GM12878 (cell line): ENCODE results near the gene ANLN. TPM values are rescaled to one million over a fixed set of nuclear protein-coding genes. Genes with fewer than 3 reads are reported as not detected.

Experiments used
- ATAC-seq: fragments of 200-7000 bp; cut with Tn5 transposase; 3 replicates; pipeline ENCODE4 v1.9.1; 2020; ENCODE audit warnings: mild to moderate bottlenecking, moderate library complexity
- BruUV-seq: library from RNA; stranded (reverse); fragments of 400-500 nt; replicated peaks from 2 replicates; lab custom pipeline; 2021; lab: Mats Ljungman, UMichigan
- CTCF ChIA-PET: fragments of 300-600 bp; sonication (Branson Sonifier 250); formaldehyde crosslinking; extraction: SDS; loops from one replicate; lab custom pipeline; 2021; ENCODE audit warnings: inconsistent platforms; lab: Yijun Ruan, JAX
- POLR2A ChIA-PET: fragments of 350-600 bp; formaldehyde crosslinking; extraction: SDS; loops from one replicate; lab custom pipeline; 2021; ENCODE audit warnings: inconsistent platforms; lab: Charles Lee
- RAD21 ChIA-PET: fragments of 300-600 bp; sonication (Branson Sonifier 250); formaldehyde crosslinking; loops from one replicate; lab custom pipeline; 2023; ENCODE audit warnings: antibody characterized with exemption; ENCODE audit not compliant: unreplicated experiment; lab: Charles Lee
- SMC1A ChIA-PET: fragments of 300-600 bp; sonication (Branson Sonifier 250); formaldehyde crosslinking; loops from one replicate; lab custom pipeline; 2023; ENCODE audit not compliant: unreplicated experiment, uncharacterized antibody; lab: Charles Lee
- DNase-seq: peaks from one replicate; pipeline ENCODE4 v3.0.0-alpha.2; 2011; ENCODE audit warnings: low read depth, low spot score
- FAIRE-seq: peaks from 3 replicates; lab custom pipeline; 2011; peaks lifted over from hg19 to GRCh38; lab: Jason Lieb, UNC
- H2AFZ ChIP-seq: 2 replicates; pipeline ENCODE4 v1.6.0; 2011; ENCODE audit warnings: low read depth, low read length, control low read depth; ENCODE audit not compliant: control insufficient read depth
- H3K27ac ChIP-seq: 2 replicates; pipeline ENCODE4 v1.5.1; 2011; ENCODE audit warnings: control low read depth; ENCODE audit not compliant: control insufficient read depth, insufficient read depth
- H3K27me3 ChIP-seq, 2 experiments: replicated peaks in 1 of 2; 2 replicates each; pipeline versions ENCODE4 v1.6.0 to v1.6.1; 2011; ENCODE audit warnings: low read length in 1 of 2; ENCODE audit not compliant: control insufficient read depth in 2 of 2, insufficient read depth in 2 of 2
- H3K36me3 ChIP-seq, 2 experiments: 2 replicates each; pipeline ENCODE4 v1.5.1; 2011; ENCODE audit warnings: low read length in 1 of 2; ENCODE audit not compliant: control insufficient read depth in 2 of 2, insufficient read depth in 2 of 2
- H3K4me1 ChIP-seq: 2 replicates; pipeline ENCODE4 v1.6.1; 2011; ENCODE audit warnings: mild to moderate bottlenecking, low read length, moderate library complexity, mixed read lengths; ENCODE audit not compliant: control insufficient read depth, insufficient read depth
- H3K4me2 ChIP-seq: 2 replicates; pipeline ENCODE4 v1.6.0; 2011; ENCODE audit warnings: control low read depth; ENCODE audit not compliant: control insufficient read depth, insufficient read depth
- H3K4me3 ChIP-seq: fragments of 200-600 bp; sonication (generic); 2 replicates; pipeline ENCODE4 v1.5.1; 2016
- H3K79me2 ChIP-seq: 2 replicates; pipeline ENCODE4 v1.6.0; 2011; ENCODE audit warnings: low read length; ENCODE audit not compliant: control insufficient read depth, insufficient read depth
- H3K9ac ChIP-seq: 2 replicates; pipeline ENCODE4 v1.8.0; 2011; ENCODE audit warnings: low read length, control low read depth, mixed read lengths; ENCODE audit not compliant: control insufficient read depth, insufficient read depth
- H3K9me3 ChIP-seq: replicated peaks from 3 replicates; pipeline ENCODE4 v1.5.1; 2011; ENCODE audit warnings: mild to moderate bottlenecking, low read length; ENCODE audit not compliant: control insufficient read depth, insufficient read depth
- H4K20me1 ChIP-seq: 2 replicates; pipeline ENCODE4 v1.6.0; 2011; ENCODE audit not compliant: control insufficient read depth, insufficient read depth
- CBX3 ChIP-seq: fragments of 200-600 bp; sonication (generic); IDR thresholded peaks from 2 replicates; pipeline ENCODE4 v1.6.1; 2016; ENCODE audit warnings: low read depth, borderline replicate concordance
- IRF4 ChIP-seq: IDR thresholded peaks from 2 replicates; pipeline ENCODE4 v1.6.1; 2011; ENCODE audit warnings: low read depth, low read length
- NBN ChIP-seq: fragments of 450-650 bp; IDR thresholded peaks from 2 replicates; pipeline ENCODE4 v1.6.1; 2016
- NFIC ChIP-seq: IDR thresholded peaks from 2 replicates; pipeline ENCODE4 v1.6.1; 2012; ENCODE audit warnings: low read depth, mild to moderate bottlenecking, inconsistent platforms, low read length, moderate library complexity
- PML ChIP-seq: IDR thresholded peaks from 2 replicates; pipeline ENCODE4 v1.6.1; 2012; ENCODE audit warnings: low read length, inconsistent platforms
- POLR2A ChIP-seq: IDR thresholded peaks from 2 replicates; pipeline ENCODE4 v1.6.1; 2011; ENCODE audit warnings: low read depth, mild to moderate bottlenecking, low read length
- SP1 ChIP-seq: IDR thresholded peaks from one replicate; pipeline ENCODE4 v1.6.1; 2011; ENCODE audit warnings: low read depth, low read length
- TCF7 ChIP-seq: IDR thresholded peaks from 2 replicates; pipeline ENCODE4 v1.6.1; 2014; ENCODE audit warnings: antibody characterized with exemption, borderline replicate concordance
- ZBED1 ChIP-seq: IDR thresholded peaks from 2 replicates; pipeline ENCODE4 v1.6.1; 2016; ENCODE audit warnings: borderline replicate concordance
- ZNF274 ChIP-seq: IDR thresholded peaks from one replicate; pipeline ENCODE4 v1.8.0; 2011; ENCODE audit not compliant: insufficient read length, insufficient read depth
- ZNF622 ChIP-seq: fragments of 450-650 bp; IDR thresholded peaks from 2 replicates; pipeline ENCODE4 v1.6.1; 2017; ENCODE audit warnings: mild to moderate bottlenecking, inconsistent platforms
- ZSCAN29 ChIP-seq: fragments of 450-650 bp; IDR thresholded peaks from 2 replicates; pipeline ENCODE4 v1.6.1; 2017; ENCODE audit warnings: mild to moderate bottlenecking, moderate library complexity
- WGBS: methylation state at CpG from one replicate; pipeline ENCODE4 v1.1.6; 2016; ENCODE audit warnings: low lambda C conversion rate; ENCODE audit not compliant: insufficient replicate concordance, insufficient coverage; ENCODE audit errors: missing lambda C conversion rate; 5-methylcytosine and 5-hydroxymethylcytosine counted together
- in situ Hi-C: fragments of 300-500 bp; cut with MboI; formaldehyde crosslinking; loops from 9 replicates; pipeline ENCODE4 v1.14.3; 2018; ENCODE audit warnings: mixed read lengths
- intact Hi-C: fragments of 100-400 bp; cut with micrococcal nuclease; formaldehyde crosslinking; loops from one replicate; pipeline ENCODE4 v1.14.2; 2022; ENCODE audit not compliant: unreplicated experiment
- polyA plus RNA-seq, 11 experiments: library from polyadenylated mRNA; depleted of rRNA in 4 of 11; unstranded in 6 of 11; stranded (reverse) in 5 of 11; fragments of >200 nt; fragmentation: Nextera tagmentation in 4 of 11; fragmentation: Illumina TruSeq in 1 of 11; extraction: Ambion mirVana in 4 of 11; extraction: Trizol in 1 of 11; gene quantifications; 1 replicate in 1 of 11; 2 replicates in 10 of 11; pipeline versions ENCODE4 v1.2.1 to v1.2.3, GENCODE V29; 2011 to 2016; ENCODE audit warnings: inconsistent platforms in 2 of 11, missing spikeins in 2 of 11, low read depth in 1 of 11
- total RNA-seq, 4 experiments: library from RNA; depleted of rRNA in 3 of 4; stranded (reverse); fragments of >200 nt in 3 of 4; fragmentation: Illumina TruSeq in 1 of 4; extraction: Trizol in 1 of 4; gene quantifications; 2 replicates each; pipeline versions ENCODE4 v1.2.1 to v1.2.3, GENCODE V29; 2013 to 2021
- TF ChIP-seq, protein P1 (sequence below): fragments of 450-650 bp; IDR thresholded peaks from 2 replicates; pipeline ENCODE4 v1.6.1; 2017; ENCODE audit warnings: borderline replicate concordance
- TF ChIP-seq, protein P2 (sequence below): fragments of 450-650 bp; IDR thresholded peaks from 2 replicates; pipeline ENCODE4 v1.6.1; 2014; ENCODE audit warnings: mild to moderate bottlenecking

Gene ANLN
- total and polyA plus RNA-seq, 10 of the 15 experiments (the other 5 are each of a cell fraction or from before 2014, with no cell fraction given), result 9.5 to 32.1 (median 24.2) TPM

DNA sequence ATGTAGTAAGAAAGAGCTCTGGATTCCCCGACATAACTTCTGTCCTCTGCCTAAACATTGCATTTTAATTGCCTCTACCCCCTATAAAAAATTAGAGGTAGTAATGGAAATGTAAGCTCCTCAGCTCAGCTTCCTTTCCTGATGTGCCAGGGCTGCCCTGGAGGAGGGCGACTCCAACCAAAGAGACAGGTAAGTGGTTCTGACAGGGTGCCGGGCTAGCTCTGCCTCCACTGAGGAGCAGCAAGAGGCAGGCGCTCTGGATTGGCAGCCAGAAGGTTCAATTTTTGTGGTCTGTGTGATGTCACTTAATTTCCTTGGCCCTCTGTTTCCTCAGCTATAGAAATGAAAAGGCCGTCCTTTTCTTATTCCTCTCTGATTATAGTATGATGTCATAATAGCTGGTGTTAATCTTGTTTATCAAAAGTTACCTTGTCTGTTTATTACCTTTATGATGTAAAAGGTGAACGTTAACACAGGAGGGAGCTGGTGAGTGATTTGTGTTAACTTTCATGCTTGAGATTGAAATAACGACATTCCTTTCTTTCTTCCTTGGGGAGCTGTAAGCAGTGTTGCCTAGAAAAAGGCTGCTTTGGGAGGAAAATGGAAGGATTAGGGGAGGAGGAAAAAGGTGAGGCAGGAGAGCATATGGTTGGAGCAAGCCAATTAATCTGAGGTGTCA lies 51.8 kb downstream of the ANLN start:
- POLR2A ChIA-PET, result no interaction called here
- peaks cover 5 to 6% of the 10 kb centered on the region in 2 experiments for H3K36me3 ChIP-seq

DNA sequence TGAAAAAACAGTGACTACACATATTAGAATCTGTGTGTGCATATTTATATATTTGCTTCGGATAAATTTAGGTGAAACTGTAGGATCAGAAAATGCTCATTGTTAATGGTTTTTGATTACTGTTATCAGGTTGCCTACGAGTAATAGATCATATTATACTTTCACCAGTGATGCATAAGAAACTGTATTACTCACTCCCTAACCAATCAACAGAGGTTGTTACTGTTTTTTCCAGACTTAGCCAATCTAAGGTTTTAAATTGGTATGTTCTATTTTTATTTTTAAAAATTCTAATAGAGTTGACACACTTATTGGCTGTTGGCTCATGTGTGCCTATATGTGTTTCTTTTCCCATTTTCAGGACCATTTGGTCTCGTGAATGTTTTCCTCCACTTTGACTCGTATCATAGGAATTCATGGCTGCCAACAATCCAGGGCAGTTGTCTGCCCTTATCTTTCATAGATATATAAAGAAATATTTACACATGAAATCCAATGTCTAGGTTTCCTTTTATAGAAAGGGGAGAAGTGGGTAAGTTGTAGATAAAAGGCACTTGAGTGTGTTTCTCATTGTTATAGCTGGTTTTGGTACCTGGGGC lies 59.2 kb downstream of the ANLN start:
- H2AFZ ChIP-seq, result no peak overlapping the region
- H3K4me1 ChIP-seq, result no peaks in the 10 kb centered on the region
- ChIA-PET CTCF (interaction anchor here (0.6 to 1.5 kb wide), 3 partner anchors 22 to 281 kb away, joined by 3 to 8 read pairs (median 3); a partner anchor contains a TSS), POLR2A (no interaction called here), SMC1A (no interaction called here), RAD21 (interaction anchor here (1.0 kb wide), 1 partner anchor 55 kb away, joined by 3 read pairs; no protein-coding TSS in a partner anchor)
- no peak overlapping the region for H3K4me2 ChIP-seq
- ATAC-seq, result no peak
- WGBS, result 98% methylated on average over 4 of the region's 4 CpGs
- no peaks in the 10 kb centered on the region for H3K79me2 ChIP-seq
- no peaks in the 10 kb centered on the region for H3K9me3 ChIP-seq
- no peak overlapping the region for H3K4me3 ChIP-seq
- FAIRE-seq, result no peak
- no peak for DNase-seq
- no peaks in the 10 kb centered on the region for H4K20me1 ChIP-seq
- H3K27me3 ChIP-seq, result no peaks in the 10 kb centered on the region
- intact Hi-C loops, result no loop called here
- in situ Hi-C loops, result no loop called here
- no peak overlapping the region for H3K9ac ChIP-seq
- H3K27ac ChIP-seq, result no peak overlapping the region
- H3K36me3 ChIP-seq, result peaks cover 1 to 29% of the 10 kb centered on the region in 2 experiments
- no TSS peak for BruUV-seq
- TF ChIP-seq IRF4 (no peak), TCF7 (no peak), CBX3 (no peak), NFIC (no peak), PML (no peak), POLR2A (no peak), ZNF622 (no peak), ZSCAN29 (no peak), ZBED1 (no peak), NBN (no peak), SP1 (no peak)
- TF ChIP-seq, protein P1, sequence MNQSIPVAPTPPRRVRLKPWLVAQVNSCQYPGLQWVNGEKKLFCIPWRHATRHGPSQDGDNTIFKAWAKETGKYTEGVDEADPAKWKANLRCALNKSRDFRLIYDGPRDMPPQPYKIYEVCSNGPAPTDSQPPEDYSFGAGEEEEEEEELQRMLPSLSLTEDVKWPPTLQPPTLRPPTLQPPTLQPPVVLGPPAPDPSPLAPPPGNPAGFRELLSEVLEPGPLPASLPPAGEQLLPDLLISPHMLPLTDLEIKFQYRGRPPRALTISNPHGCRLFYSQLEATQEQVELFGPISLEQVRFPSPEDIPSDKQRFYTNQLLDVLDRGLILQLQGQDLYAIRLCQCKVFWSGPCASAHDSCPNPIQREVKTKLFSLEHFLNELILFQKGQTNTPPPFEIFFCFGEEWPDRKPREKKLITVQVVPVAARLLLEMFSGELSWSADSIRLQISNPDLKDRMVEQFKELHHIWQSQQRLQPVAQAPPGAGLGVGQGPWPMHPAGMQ, result no peak

More for the DNA sequence above, 51.8 kb downstream of the ANLN start:
- FAIRE-seq (no peak), ATAC-seq (no peak), DNase-seq (no peak)
- in situ Hi-C loops (no loop called here), intact Hi-C loops (no loop called here)
- Histone ChIP-seq H2AFZ (no peak overlapping the region), H3K27me3 (no peaks in the 10 kb centered on the region), H4K20me1 (no peaks in the 10 kb centered on the region), H3K4me2 (no peak overlapping the region), H3K79me2 (no peaks in the 10 kb centered on the region), H3K27ac (no peak overlapping the region), H3K4me3 (no peak overlapping the region), H3K9me3 (no peaks in the 10 kb centered on the region), H3K9ac (no peak overlapping the region), H3K4me1 (no peaks in the 10 kb centered on the region)
- no TSS peak for BruUV-seq
- RAD21 ChIA-PET, result interaction anchor here (0.8 to 2.7 kb wide), 6 partner anchors 13 to 759 kb away, joined by 3 to 10 read pairs (median 5); no protein-coding TSS in a partner anchor
- WGBS, result 71% methylated on average over 7 of the region's 7 CpGs
- TF ChIP-seq, protein P2, sequence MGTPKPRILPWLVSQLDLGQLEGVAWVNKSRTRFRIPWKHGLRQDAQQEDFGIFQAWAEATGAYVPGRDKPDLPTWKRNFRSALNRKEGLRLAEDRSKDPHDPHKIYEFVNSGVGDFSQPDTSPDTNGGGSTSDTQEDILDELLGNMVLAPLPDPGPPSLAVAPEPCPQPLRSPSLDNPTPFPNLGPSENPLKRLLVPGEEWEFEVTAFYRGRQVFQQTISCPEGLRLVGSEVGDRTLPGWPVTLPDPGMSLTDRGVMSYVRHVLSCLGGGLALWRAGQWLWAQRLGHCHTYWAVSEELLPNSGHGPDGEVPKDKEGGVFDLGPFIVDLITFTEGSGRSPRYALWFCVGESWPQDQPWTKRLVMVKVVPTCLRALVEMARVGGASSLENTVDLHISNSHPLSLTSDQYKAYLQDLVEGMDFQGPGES, result no peak
- no peak for TF ChIP-seq ZNF274
- CTCF ChIA-PET, result interaction anchor here (0.6 to 3.6 kb wide), 20 partner anchors 9 to 899 kb away, joined by 3 to 22 read pairs (median 4); no protein-coding TSS in a partner anchor
- SMC1A ChIA-PET, result interaction anchor here (0.7 to 2.0 kb wide), 12 partner anchors 13 to 846 kb away, joined by 3 to 7 read pairs (median 3); no protein-coding TSS in a partner anchor
